Heart right ventricle (tissue), 16 donors: ENCODE measurements around the gene KCNJ11. TPM values are rescaled to one million over a fixed set of nuclear protein-coding genes. Genes with fewer than 3 reads are reported as not detected.

ENCODE experiments used
- ATAC-seq, 8 donors: fragments of 200-7000 bp; cut with Tn5 transposase; one replicate each; pipeline ENCODE4 v1.9.1; 2020; ENCODE audit warnings: mild to moderate bottlenecking in 8 of 8, moderate library complexity in 8 of 8, moderate number of reproducible peaks in 1 of 8
- DNase-seq, 2 donors: peaks; one replicate each; pipeline ENCODE4 v3.0.0-alpha.2; 2020
- H3K27ac ChIP-seq, 10 donors: fragments of 200-600 bp; sonication (generic) in 2 of 10; one replicate each; pipeline versions ENCODE4 v1.5.0 to v1.8.0; 2020 to 2022; ENCODE audit warnings: mild to moderate bottlenecking in 3 of 10
- H3K27me3 ChIP-seq, 7 donors: fragments of 200-600 bp; one replicate each; pipeline ENCODE4 v1.8.0; 2021 to 2022; ENCODE audit warnings: mild to moderate bottlenecking in 2 of 7
- H3K36me3 ChIP-seq, 9 donors: fragments of 200-600 bp; sonication (generic) in 1 of 9; one replicate each; pipeline versions ENCODE4 v1.5.0 to v1.8.0; 2020 to 2022; ENCODE audit warnings: mild to moderate bottlenecking in 2 of 9
- H3K4me1 ChIP-seq, 9 donors: fragments of 200-600 bp; sonication (generic) in 1 of 9; one replicate each; pipeline versions ENCODE4 v1.5.0 to v1.8.0; 2020 to 2022; ENCODE audit warnings: mild to moderate bottlenecking in 4 of 9
- H3K4me3 ChIP-seq, 10 donors: fragments of 200-600 bp; sonication (generic) in 2 of 10; one replicate each; pipeline versions ENCODE4 v1.5.0 to v1.8.0; 2020 to 2022; ENCODE audit warnings: mild to moderate bottlenecking in 7 of 10, moderate library complexity in 2 of 10
- H3K9me3 ChIP-seq, 11 donors: fragments of 200-600 bp in 10 of 11; sonication (generic) in 2 of 11; one replicate each; pipeline versions ENCODE4 v1.5.0 to v1.8.0; 2013 to 2022; ENCODE audit warnings: mild to moderate bottlenecking in 2 of 11, control low read depth in 1 of 11, moderate library complexity in 1 of 11
- WGBS, 2 donors: extraction: QIAGEN DNeasy Blood & Tissue Kit; methylation state at CpG; one replicate each; pipeline ENCODE4 v1.1.7; 2013; ENCODE audit warnings: inconsistent platforms in 1 of 2; 5-methylcytosine and 5-hydroxymethylcytosine counted together
- intact Hi-C, 10 donors: fragments of 100-400 bp; cut with DNase I; formaldehyde crosslinking; loops; one replicate each; pipeline versions ENCODE4 v1.11.1 to v1.14.2; 2022
- polyA plus RNA-seq, 2 donors: library from polyadenylated mRNA; stranded (reverse); fragments of 200-250 nt; gene quantifications; one replicate each; pipeline ENCODE4 v1.2.3, GENCODE V29; 2013
- total RNA-seq, 10 donors: library from RNA; stranded (reverse); fragmentation: NEBNext Ultra II Directional in 3 of 10; extraction: Animal tissue kit (Norgen Biotek cat#: 25700) in 3 of 10; gene quantifications; one replicate each; pipeline versions ENCODE4 v1.2.1 to v1.2.4, GENCODE V29; 2021 to 2023
- TF ChIP-seq, protein P1 (sequence below), 9 donors: fragments of 200-600 bp; sonication (generic) in 2 of 9; IDR thresholded peaks; one replicate each; pipeline versions ENCODE4 v1.5.0 to v1.8.0; 2021 to 2022; ENCODE audit warnings: antibody characterized with exemption in 9 of 9, mild to moderate bottlenecking in 5 of 9, moderate library complexity in 1 of 9
- donor health status: Arrhythmogenic right ventricular cardiomyopathy.
- donor health status: ischemic (EF 13 %, LVEDD 7.1; RV severe dilation, severe dysfunction).
- donor health status: healthy with polysubstance abuse.
- donor health status: DM: no; HTN: yes; CAD: no.
- donor health status: DM: no; HTN: no; CAD: no.
- donor health status: ischemic (EF 25% LVEDD 6.9; RV normal size, moderate dysfunction).
- donor health status: ischemic (EF 25% LVEDD 5.7; RV mildly dilated, moderate dysfunction).
- donor health status: healthy.
- donor health status: DM: yes; HTN: yes; CAD: no.
- donor health status: Ischemic cardiomyopathy.
- donor health status: ischemic (EF 35%, LVEDD 5.7; RV mildly dilated, moderate dysfunction).
- donor health status: nonischemic (EF 11% LVEDD 7.7; RV severe dilation, severe dysfunction).
- donor health status: DM: yes; HTN: yes; CAD: no.
- donor health status: PGD.
- donor health status: ischemic (EF 29% LVEDD 5.4; RV normal size, mild dysfunction).
- donor health status: nonischemic (EF 23%, LVEDD 6.1; RV moderate dilation, normal function).

Gene KCNJ11
- total and polyA plus RNA-seq, 12 donors = 8.9 to 27.0 (median 13.9) TPM

DNA sequence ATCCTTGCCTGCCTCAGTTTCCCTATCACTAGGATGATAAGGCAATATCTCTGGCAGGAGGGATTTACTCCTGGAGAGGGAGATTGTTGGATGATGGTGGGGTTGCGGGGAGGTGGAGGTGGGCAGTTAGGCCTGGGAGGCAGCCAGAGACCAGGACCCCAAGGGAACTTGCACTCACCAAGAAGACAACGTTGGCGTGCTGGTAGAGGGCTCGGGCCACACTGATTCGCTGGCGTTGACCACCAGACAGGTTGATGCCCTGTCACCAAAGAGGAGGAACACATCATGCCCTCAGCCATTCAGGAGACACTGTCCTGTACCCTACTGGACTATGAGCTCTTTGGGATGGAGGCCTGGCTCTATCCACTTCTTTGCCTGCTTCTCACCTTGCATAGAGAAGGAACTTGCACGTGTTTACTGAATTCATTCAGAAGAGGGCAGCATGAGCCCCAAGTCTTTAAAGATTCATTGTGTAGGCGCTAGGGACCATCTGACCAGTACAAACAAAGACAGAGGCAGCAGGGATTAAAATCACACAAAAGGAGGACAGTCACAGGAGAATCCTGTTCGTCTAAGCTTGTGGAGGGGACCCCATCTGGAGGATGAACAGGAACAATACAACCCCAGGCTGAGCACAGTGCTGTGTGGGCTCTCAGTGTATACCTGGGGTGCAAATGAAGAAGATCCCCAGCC lies 24.2 kb upstream of the KCNJ11 start:
- Histone ChIP-seq H3K27me3 (no peaks in the 10 kb centered on the region), H3K4me1 (peaks cover 0 to 23% (median 6%) of the 10 kb centered on the region in 9 donors), H3K27ac (no peak overlapping the region), H3K36me3 (no peaks in the 10 kb centered on the region), H3K9me3 (no peaks in the 10 kb centered on the region), H3K4me3 (no peak overlapping the region)
- WGBS, 2 donors = 76 to 81% methylated on average over 9 of the region's 9 CpGs
- no peak for DNase-seq
- TF ChIP-seq, protein P1, sequence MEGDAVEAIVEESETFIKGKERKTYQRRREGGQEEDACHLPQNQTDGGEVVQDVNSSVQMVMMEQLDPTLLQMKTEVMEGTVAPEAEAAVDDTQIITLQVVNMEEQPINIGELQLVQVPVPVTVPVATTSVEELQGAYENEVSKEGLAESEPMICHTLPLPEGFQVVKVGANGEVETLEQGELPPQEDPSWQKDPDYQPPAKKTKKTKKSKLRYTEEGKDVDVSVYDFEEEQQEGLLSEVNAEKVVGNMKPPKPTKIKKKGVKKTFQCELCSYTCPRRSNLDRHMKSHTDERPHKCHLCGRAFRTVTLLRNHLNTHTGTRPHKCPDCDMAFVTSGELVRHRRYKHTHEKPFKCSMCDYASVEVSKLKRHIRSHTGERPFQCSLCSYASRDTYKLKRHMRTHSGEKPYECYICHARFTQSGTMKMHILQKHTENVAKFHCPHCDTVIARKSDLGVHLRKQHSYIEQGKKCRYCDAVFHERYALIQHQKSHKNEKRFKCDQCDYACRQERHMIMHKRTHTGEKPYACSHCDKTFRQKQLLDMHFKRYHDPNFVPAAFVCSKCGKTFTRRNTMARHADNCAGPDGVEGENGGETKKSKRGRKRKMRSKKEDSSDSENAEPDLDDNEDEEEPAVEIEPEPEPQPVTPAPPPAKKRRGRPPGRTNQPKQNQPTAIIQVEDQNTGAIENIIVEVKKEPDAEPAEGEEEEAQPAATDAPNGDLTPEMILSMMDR (IDR thresholded peaks at IDR 0.05) = no peak
- no peak for ATAC-seq
- intact Hi-C loops = no loop called here

DNA sequence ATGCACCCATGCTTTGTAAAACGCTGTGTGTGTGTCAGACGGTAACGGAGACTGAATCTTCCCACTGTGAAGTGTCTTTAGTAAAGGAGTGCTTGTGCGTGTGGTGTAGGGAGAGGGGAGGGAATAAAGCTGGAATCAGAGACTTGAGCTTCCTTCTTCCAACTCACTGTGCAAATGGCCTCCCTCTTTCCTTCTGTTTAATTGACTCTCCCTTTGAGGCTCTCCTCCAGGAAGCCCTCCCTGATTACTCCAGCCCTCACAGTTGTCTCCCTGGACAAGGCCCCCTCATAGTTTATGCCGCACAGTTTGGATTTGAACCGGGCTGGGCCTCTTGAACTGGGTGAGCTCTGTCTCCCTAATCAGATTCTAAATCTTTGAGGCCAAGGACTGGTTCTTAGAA lies 23.0 kb upstream of the KCNJ11 start:
- Histone ChIP-seq H3K4me1 (peaks cover 0 to 26% (median 10%) of the 10 kb centered on the region in 9 donors), H3K9me3 (no peaks in the 10 kb centered on the region), H3K27ac (peak overlapping the region in 2 of 10 donors; percentile 11 to 26), H3K36me3 (no peaks in the 10 kb centered on the region), H3K27me3 (no peaks in the 10 kb centered on the region), H3K4me3 (no peak overlapping the region)
- TF ChIP-seq, protein P1 (IDR thresholded peaks at IDR 0.05) = no peak
- no peak for DNase-seq
- WGBS, 2 donors = 67 to 72% methylated on average over 6 of the region's 6 CpGs
- intact Hi-C loops = no loop called here
- no peak for ATAC-seq

DNA sequence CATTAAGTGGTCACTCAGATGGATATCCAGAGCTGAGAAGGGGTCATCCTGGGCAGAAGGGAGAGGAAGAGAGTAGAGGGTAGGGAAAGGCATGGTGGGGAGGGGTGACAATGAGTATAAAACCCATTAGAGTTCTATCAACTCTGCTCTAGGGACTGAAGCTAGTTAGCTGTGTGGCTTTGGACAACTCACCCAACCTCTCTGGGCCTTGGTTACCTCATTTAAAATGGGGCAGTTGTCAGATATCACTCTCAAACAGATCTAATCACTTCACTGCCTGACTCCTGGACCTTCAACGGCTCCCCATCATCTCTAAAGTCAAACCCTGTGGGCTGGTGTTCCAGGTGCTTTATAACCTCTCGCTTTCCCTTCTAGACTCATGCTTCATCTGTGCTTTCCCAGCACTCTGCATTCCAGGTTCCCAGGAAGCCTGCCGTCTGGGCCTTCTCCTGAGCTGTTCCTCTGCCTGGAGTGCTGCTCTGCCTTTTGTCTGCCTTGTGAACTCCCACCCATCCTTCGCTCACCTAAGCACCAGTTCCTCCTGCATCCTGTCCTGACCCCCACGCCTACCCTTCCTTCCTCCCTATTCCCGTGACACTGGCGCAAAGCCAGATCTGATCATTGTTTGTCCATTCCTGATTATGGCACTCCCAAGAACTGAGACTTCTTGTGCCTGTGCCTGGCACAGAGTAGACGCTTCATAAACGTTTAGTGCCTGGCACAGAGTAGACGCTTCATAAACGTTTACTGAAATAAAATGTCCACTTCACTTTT lies 22.3 kb upstream of the KCNJ11 start:
- H3K4me3 ChIP-seq = no peak overlapping the region
- ATAC-seq (peak in 6 of 8 donors; percentile 38 to 73 (median 52)), DNase-seq (no peak)
- intact Hi-C loops = no loop called here
- H3K27me3 ChIP-seq = no peaks in the 10 kb centered on the region
- peaks cover 0 to 28% (median 16%) of the 10 kb centered on the region in 9 donors for H3K4me1 ChIP-seq
- WGBS, 2 donors = 42 to 48% methylated on average over 11 of the region's 11 CpGs
- H3K36me3 ChIP-seq = no peaks in the 10 kb centered on the region
- TF ChIP-seq, protein P1 (IDR thresholded peaks at IDR 0.05) = no peak
- H3K27ac ChIP-seq = peak overlapping the region in 2 of 10 donors; percentile 11 to 26
- no peaks in the 10 kb centered on the region for H3K9me3 ChIP-seq

DNA sequence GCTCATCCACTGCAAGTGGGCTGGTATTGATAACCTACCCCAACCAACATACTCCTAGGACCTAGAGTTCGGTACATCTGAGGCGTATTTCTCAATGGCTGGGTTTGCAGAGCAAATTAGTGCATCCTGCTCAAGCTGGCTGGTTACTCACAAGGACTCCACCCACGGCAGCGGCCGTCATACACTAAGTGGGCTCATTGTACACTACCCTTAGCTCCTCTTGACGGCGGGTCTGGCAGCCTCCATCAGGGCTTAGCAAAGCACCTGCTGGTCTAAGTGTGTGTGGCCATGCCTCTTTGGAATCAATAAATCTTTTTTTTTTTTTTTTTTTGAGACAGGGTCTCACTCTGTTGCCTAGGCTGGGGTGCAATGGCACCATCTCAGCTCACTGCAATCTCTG lies 20.2 kb upstream of the KCNJ11 start:
- WGBS, 2 donors = 96 to 98% methylated on average over 7 of the region's 7 CpGs
- Histone ChIP-seq H3K9me3 (no peaks in the 10 kb centered on the region), H3K36me3 (no peaks in the 10 kb centered on the region), H3K27me3 (no peaks in the 10 kb centered on the region), H3K4me1 (peaks cover 2 to 32% (median 20%) of the 10 kb centered on the region in 9 donors), H3K27ac (no peak overlapping the region), H3K4me3 (no peak overlapping the region)
- DNase-seq = no peak
- ATAC-seq = no peak
- TF ChIP-seq, protein P1 (IDR thresholded peaks at IDR 0.05) = no peak
- intact Hi-C loops = no loop called here
